Stimulated activated naive CD8-positive, alpha-beta T cell treated with anti-CD3 and anti-CD28 coated beads, Interleukin-15, Interleukin-2, amounts not matched to agents 100 ng/mL and 50 ng/mL, for 24 hours (primary cell): ENCODE data around the gene CORO6.

Source experiments
- H3K27ac Mint-ChIP-seq: one replicate; pipeline ENCODE4 v1.8.0; 2021; ENCODE audit warnings: mild to moderate bottlenecking, mixed read lengths
- H3K27me3 Mint-ChIP-seq: one replicate; pipeline ENCODE4 v1.8.0; 2021; ENCODE audit warnings: mixed read lengths
- H3K36me3 Mint-ChIP-seq: one replicate; pipeline ENCODE4 v1.8.0; 2021; ENCODE audit warnings: low read depth, mixed read lengths
- H3K4me1 Mint-ChIP-seq: one replicate; pipeline ENCODE4 v1.8.0; 2021; ENCODE audit warnings: low read depth, mixed read lengths
- H3K4me3 Mint-ChIP-seq: one replicate; pipeline ENCODE4 v1.8.0; 2021; ENCODE audit warnings: mild to moderate bottlenecking, mixed read lengths
- H3K9me3 Mint-ChIP-seq: one replicate; pipeline ENCODE4 v1.8.0; 2021; ENCODE audit warnings: mixed read lengths

Gene CORO6

DNA sequence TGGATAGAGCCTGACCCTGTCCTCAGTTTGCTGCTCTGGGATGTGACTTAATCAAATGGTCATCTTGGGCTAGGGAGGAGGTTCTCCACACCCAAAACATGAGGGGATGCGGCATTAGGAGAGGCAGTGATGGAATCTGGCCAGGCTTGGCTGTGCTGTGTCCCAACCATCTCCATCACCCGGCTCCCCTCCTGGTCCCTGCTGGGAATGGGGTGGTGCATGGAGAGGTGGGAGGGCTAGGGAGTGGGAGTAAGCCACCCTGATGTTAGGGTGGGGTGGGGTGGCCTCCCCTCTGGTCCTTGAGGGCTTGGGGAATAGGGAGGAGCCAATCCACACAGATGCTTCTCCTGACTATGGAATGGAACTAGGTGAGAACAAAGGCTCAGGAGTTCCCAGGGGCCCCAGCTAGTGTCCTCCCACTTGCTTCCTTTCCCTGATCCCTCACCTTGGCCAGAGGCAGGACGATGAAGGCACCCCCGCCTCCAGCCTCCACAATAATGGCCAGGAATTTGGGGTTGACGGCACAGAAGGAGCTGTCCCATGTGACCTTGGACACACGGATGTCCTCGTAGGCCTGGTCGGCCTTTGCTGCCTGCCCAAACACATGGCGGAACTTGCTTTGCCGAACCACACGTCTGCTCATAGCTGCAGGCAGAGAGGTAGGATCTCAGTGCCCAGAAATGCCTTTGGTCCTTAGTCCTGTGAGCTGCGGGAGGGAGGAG, 1.8 kb downstream of the CORO6 start:
- peak overlapping the region; percentile 81 for H3K4me3 Mint-ChIP-seq
- no peaks in the 10 kb centered on the region for H3K27me3 Mint-ChIP-seq
- peak overlapping the region; percentile 12 for H3K27ac Mint-ChIP-seq
- peaks cover 3% of the 10 kb centered on the region for H3K36me3 Mint-ChIP-seq
- H3K9me3 Mint-ChIP-seq: no peaks in the 10 kb centered on the region
- H3K4me1 Mint-ChIP-seq: peaks cover 64% of the 10 kb centered on the region

DNA sequence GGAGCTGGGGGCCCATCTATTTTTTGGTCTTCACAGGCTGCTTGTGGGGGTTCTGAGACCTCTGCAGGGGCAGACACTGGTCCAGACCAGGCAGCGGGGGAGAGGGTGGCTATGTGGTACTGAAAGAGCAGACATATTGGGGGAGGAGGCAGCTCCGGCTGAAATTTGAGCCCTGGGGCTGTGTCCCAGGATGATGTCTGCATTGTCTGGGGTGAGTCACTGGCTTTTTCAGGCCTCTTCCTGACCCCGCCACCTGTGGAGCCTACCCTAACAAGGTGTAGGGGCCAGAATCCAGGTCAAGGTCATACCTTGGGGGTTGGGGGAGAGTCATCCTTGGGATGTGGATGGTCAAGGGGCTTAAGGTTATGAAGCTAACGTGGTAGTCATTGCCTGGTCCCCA, 2.4 kb downstream of the CORO6 start:
- no peaks in the 10 kb centered on the region for H3K36me3 Mint-ChIP-seq
- no peak overlapping the region for H3K4me3 Mint-ChIP-seq

GRCh38 chr17:29619251-29619650, 3.5 kb downstream of the CORO6 start:
- Mint-ChIP-seq H3K27me3 (no peaks in the 10 kb centered on the region), H3K27ac (no peak overlapping the region), H3K4me1 (peaks cover 64% of the 10 kb centered on the region), H3K4me3 (no peak overlapping the region), H3K9me3 (no peaks in the 10 kb centered on the region), H3K36me3 (no peaks in the 10 kb centered on the region)

More for the DNA sequence above, 2.4 kb downstream of the CORO6 start:
- H3K27ac Mint-ChIP-seq: no peak overlapping the region
- peaks cover 64% of the 10 kb centered on the region for H3K4me1 Mint-ChIP-seq
- H3K27me3 Mint-ChIP-seq: no peaks in the 10 kb centered on the region
- no peaks in the 10 kb centered on the region for H3K9me3 Mint-ChIP-seq

GRCh38 chr17:29618272-29619065, 4.2 kb downstream of the CORO6 start:
- Mint-ChIP-seq H3K4me3 (peak overlapping the region; percentile 80), H3K27ac (no peak overlapping the region), H3K9me3 (no peaks in the 10 kb centered on the region), H3K36me3 (no peaks in the 10 kb centered on the region), H3K27me3 (no peaks in the 10 kb centered on the region), H3K4me1 (peaks cover 63% of the 10 kb centered on the region)

DNA sequence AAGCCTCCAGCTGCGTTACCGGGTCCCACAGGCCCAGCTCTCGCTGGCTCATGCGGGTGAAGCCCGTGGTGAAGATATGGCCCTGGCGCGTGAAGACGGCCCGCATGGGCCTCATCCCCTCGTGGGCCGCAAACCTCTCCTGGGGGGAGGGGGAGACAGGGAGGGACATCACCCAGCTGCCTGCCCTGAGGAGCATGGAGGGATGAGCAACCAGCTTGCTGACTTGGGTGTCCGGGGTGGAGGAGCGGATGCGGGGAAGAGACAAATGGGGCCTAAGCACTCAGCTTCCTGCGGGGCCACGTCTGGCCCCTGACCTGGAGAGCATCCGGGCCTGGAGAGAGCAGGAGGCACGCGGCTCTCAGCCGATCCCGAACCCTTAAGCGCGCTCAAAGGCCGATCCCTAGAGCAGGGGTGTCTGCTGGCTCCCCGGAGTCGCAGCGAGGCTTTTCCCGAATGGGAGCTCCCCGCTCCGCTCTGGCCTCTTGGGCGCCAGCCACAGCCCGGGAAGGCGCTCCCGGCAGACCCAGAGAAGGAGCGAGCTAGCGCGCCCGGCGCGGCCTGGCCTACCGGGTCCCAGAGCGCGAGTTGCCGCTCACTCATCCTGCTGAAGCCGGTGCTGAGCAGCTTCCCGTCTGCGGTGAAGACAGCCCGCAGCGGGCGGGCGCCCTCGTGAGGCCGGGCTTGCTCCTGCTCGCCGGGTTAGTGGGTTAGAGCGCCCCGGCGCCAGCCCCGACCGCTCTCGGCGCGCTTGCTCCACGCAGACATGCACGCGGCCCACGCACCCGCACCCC, 5.0 kb downstream of the CORO6 start:
- Mint-ChIP-seq H3K4me1 (peaks cover 56% of the 10 kb centered on the region), H3K27me3 (no peaks in the 10 kb centered on the region), H3K27ac (peak overlapping the region; percentile 89), H3K36me3 (no peaks in the 10 kb centered on the region), H3K4me3 (peak overlapping the region; percentile 80), H3K9me3 (no peaks in the 10 kb centered on the region)

- peak overlapping the region; percentile 89 for H3K27ac Mint-ChIP-seq
- H3K4me1 Mint-ChIP-seq: peaks cover 54% of the 10 kb centered on the region
- H3K9me3 Mint-ChIP-seq: no peaks in the 10 kb centered on the region
- no peaks in the 10 kb centered on the region for H3K27me3 Mint-ChIP-seq
- H3K4me3 Mint-ChIP-seq: peak overlapping the region; percentile 80
- H3K36me3 Mint-ChIP-seq: no peaks in the 10 kb centered on the region
Measured at GRCh38 chr17:29617125-29617480, 5.6 kb downstream of the CORO6 start.

DNA sequence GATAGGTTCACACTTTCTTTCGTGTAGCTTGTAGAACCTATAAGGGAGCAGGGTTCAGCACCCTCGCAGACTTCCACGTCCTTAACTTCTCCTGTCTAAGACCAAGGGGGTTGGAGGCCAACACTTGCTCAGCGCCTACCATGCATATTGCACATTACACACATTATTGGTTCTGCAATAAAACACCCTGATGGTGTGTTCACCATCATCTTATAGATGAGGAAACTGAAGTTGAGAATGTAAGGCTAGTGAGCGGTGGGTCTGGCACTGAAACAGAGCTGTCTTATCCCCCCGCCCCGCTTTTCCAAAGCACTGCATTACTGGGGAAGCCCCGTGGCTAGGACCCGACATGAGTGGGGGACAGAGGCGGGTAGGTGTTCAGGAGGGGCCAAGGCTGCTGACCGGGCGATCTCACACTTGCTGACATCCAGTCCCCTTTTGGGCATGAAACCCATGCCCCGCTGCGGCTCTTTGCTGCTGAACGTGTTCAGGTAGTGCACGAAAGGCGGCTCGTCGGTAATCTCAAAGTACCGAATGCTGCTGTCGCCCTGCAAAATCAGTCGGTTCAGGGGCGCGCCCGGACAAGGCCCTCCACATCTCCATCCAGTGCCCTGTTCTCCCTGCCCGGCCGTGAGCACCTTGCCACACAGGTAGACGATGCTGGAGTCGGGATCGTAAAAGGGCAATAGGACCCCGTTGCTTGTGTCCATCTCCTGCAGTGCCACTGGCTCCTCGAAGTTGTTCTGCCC, 6.2 kb downstream of the CORO6 start:
- Mint-ChIP-seq H3K27ac (no peak overlapping the region), H3K4me3 (peak overlapping the region; percentile 80), H3K36me3 (no peaks in the 10 kb centered on the region), H3K27me3 (no peaks in the 10 kb centered on the region), H3K9me3 (no peaks in the 10 kb centered on the region), H3K4me1 (peaks cover 48% of the 10 kb centered on the region)

DNA sequence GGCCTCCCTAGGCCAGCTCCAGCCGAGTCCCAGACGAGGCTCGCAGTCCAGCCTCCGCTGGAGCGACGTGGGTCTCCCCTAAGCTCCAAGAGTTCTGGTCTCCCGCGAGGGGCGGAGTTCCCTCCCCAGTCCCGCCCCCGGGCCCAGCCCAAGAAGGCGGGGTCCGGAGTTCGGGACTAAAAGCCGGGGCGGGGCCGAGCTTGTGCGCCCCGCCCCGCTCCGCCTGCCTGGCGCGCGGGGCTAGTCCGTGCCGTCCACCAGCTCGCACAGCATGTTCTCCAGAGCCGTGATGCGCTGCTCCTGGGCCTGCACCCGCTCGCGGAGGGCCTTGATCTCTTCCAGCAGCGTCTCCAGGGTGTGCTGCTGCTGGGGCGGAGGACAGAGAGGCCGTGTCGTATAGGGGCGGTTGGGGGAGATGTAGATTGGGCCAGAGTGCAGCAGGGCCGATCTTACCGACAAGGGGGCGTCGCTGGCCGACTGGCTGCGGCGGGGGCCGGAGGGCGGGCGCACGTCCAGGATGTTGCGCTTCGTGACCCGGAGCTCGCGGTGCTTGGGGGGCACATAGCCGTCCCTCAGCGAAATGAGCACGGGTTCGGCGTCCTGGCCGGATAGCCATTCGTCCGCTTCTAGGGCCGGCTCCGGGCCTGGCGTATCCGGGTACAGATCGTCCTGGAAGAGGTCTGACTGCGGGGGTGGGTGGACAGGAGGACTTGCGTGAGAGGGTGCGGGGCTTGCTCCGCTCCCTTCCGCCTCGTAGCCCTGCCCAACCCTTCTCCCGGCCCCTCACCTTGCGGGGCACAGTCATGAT, 7.0 kb downstream of the CORO6 start:
- peak overlapping the region; percentile 80 for H3K4me3 Mint-ChIP-seq
- no peaks in the 10 kb centered on the region for H3K27me3 Mint-ChIP-seq
- no peaks in the 10 kb centered on the region for H3K9me3 Mint-ChIP-seq
- peaks cover 45% of the 10 kb centered on the region for H3K4me1 Mint-ChIP-seq
- peak overlapping the region; percentile 72 for H3K27ac Mint-ChIP-seq
- H3K36me3 Mint-ChIP-seq: no peaks in the 10 kb centered on the region

- Mint-ChIP-seq H3K9me3 (no peaks in the 10 kb centered on the region), H3K27ac (peak overlapping the region; percentile 63), H3K27me3 (no peaks in the 10 kb centered on the region), H3K36me3 (no peaks in the 10 kb centered on the region), H3K4me3 (peak overlapping the region; percentile 80), H3K4me1 (peaks cover 45% of the 10 kb centered on the region)
Measured at GRCh38 chr17:29615048-29615385, 7.7 kb downstream of the CORO6 start.

GRCh38 chr17:29614349-29615047, 8.2 kb downstream of the CORO6 start:
- Mint-ChIP-seq H3K4me3 (peak overlapping the region; percentile 80), H3K9me3 (no peaks in the 10 kb centered on the region), H3K27me3 (no peaks in the 10 kb centered on the region), H3K36me3 (peaks cover 2% of the 10 kb centered on the region), H3K4me1 (peaks cover 45% of the 10 kb centered on the region), H3K27ac (no peak overlapping the region)

- peaks cover 4% of the 10 kb centered on the region for H3K36me3 Mint-ChIP-seq
- no peaks in the 10 kb centered on the region for H3K9me3 Mint-ChIP-seq
- peak overlapping the region; percentile 60 for H3K4me3 Mint-ChIP-seq
- peaks cover 45% of the 10 kb centered on the region for H3K4me1 Mint-ChIP-seq
- H3K27ac Mint-ChIP-seq: no peak overlapping the region
- no peaks in the 10 kb centered on the region for H3K27me3 Mint-ChIP-seq
Measured at GRCh38 chr17:29613856-29614255, 8.9 kb downstream of the CORO6 start.

- H3K36me3 Mint-ChIP-seq: peaks cover 4% of the 10 kb centered on the region
- no peak overlapping the region for H3K27ac Mint-ChIP-seq
- peak overlapping the region; percentile 60 for H3K4me3 Mint-ChIP-seq
- peaks cover 43% of the 10 kb centered on the region for H3K4me1 Mint-ChIP-seq
- H3K9me3 Mint-ChIP-seq: no peaks in the 10 kb centered on the region
- no peaks in the 10 kb centered on the region for H3K27me3 Mint-ChIP-seq
Measured at GRCh38 chr17:29613352-29613837, 9.3 kb downstream of the CORO6 start.
